ENCODE results near the gene SLC16A4.

GRCh38 chr1:110328274-110328673 is 62.6 kb downstream of the SLC16A4 start:
- TF ChIP-seq FOXM1 (IDR thresholded peaks at IDR 0.05; ENCODE audit: low read depth) (no peak), CTCF (IDR thresholded peaks at IDR 0.05) (no peak), MEF2A (IDR thresholded peaks at IDR 0.05; ENCODE audit: borderline replicate concordance, low read depth) (no peak), FOXJ3 (CRISPR knock-in tag; IDR thresholded peaks at IDR 0.05) (no peak), MAX (IDR thresholded peaks at IDR 0.05; ENCODE audit: low read depth) (no peak), POLR2AphosphoS5 (IDR thresholded peaks at IDR 0.05; ENCODE audit: low read depth, low read length) (no peak), YY1 (IDR thresholded peaks at IDR 0.05; ENCODE audit: low read depth) (no peak), SMC3 (IDR thresholded peaks at IDR 0.05; ENCODE audit: low read depth, low read length) (no peak), GATA2 (CRISPR knock-in tag; IDR thresholded peaks at IDR 0.05) (no peak), EZH2phosphoT487 (IDR thresholded peaks at IDR 0.05; ENCODE audit: borderline replicate concordance, low read depth) (no peak)
- TF ChIP-seq, protein P1, sequence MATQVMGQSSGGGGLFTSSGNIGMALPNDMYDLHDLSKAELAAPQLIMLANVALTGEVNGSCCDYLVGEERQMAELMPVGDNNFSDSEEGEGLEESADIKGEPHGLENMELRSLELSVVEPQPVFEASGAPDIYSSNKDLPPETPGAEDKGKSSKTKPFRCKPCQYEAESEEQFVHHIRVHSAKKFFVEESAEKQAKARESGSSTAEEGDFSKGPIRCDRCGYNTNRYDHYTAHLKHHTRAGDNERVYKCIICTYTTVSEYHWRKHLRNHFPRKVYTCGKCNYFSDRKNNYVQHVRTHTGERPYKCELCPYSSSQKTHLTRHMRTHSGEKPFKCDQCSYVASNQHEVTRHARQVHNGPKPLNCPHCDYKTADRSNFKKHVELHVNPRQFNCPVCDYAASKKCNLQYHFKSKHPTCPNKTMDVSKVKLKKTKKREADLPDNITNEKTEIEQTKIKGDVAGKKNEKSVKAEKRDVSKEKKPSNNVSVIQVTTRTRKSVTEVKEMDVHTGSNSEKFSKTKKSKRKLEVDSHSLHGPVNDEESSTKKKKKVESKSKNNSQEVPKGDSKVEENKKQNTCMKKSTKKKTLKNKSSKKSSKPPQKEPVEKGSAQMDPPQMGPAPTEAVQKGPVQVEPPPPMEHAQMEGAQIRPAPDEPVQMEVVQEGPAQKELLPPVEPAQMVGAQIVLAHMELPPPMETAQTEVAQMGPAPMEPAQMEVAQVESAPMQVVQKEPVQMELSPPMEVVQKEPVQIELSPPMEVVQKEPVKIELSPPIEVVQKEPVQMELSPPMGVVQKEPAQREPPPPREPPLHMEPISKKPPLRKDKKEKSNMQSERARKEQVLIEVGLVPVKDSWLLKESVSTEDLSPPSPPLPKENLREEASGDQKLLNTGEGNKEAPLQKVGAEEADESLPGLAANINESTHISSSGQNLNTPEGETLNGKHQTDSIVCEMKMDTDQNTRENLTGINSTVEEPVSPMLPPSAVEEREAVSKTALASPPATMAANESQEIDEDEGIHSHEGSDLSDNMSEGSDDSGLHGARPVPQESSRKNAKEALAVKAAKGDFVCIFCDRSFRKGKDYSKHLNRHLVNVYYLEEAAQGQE (IDR thresholded peaks at IDR 0.05; ENCODE audit: low read depth, low read length): no peak

All from SK-N-SH (cell line).